GM12892 (cell line): ENCODE measurements around the gene REXO4.

Experiments
- POLR2A ChIP-seq: IDR thresholded peaks from 2 replicates; pipeline ENCODE4 v1.6.1; 2011; ENCODE audit warnings: low read depth, low read length, control low read depth
- POLR2AphosphoS5 ChIP-seq: IDR thresholded peaks from 2 replicates; pipeline ENCODE4 v1.6.1; 2011; ENCODE audit warnings: low read depth, low read length, control low read depth

- TF ChIP-seq POLR2A (no peak), POLR2AphosphoS5 (no peak)
Measured at GRCh38 chr9:133445293-133445969, 27.6 kb upstream of the REXO4 start.
